ENCODE data around the gene ZWINT. TPM values are rescaled to one million over a fixed set of nuclear protein-coding genes. Genes with fewer than 3 reads are reported as not detected.

Gene ZWINT
- total RNA-seq, 1 experiment from 2014 or later: 111 TPM

DNA sequence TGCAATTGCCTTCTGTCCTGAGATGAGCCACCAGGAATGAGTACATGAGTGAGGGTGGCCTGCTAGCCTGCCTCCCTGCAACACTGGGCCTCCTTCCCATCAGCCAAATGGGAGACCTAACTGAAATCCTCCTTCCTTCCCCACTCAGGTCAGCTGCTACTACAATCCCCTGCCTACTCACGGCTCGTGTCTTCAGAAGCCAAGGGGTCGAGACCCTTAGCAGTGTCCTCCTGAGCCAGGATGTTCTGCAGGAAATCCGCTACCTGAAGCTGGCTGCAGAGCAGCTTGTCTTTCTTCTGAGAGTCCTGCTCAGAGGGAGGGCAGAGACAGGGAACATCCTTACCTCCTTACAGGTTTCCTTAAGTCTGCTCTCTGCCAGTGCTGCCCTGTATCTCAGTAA is 1.2 kb downstream of the ZWINT start:
- Mint-ChIP-seq H3K36me3 (ENCODE audit: insufficient read depth, unreplicated experiment) (peaks cover 29% of the 10 kb centered on the region), H3K27me3 (ENCODE audit: unreplicated experiment) (no peaks in the 10 kb centered on the region), H3K4me1 (ENCODE audit: low read depth, unreplicated experiment) (peaks cover 33% of the 10 kb centered on the region), H3K4me3 (ENCODE audit: low read depth, unreplicated experiment) (peak overlapping the region; percentile 84), H3K9me3 (ENCODE audit: low read depth, unreplicated experiment) (no peaks in the 10 kb centered on the region), H3K27ac (ENCODE audit: unreplicated experiment) (no peak overlapping the region)
- CTCF ChIA-PET: no interaction called here
- BruUV-seq (replicated peaks): no TSS peak
- DNase-seq: no peak
- TF ChIP-seq, protein P1, sequence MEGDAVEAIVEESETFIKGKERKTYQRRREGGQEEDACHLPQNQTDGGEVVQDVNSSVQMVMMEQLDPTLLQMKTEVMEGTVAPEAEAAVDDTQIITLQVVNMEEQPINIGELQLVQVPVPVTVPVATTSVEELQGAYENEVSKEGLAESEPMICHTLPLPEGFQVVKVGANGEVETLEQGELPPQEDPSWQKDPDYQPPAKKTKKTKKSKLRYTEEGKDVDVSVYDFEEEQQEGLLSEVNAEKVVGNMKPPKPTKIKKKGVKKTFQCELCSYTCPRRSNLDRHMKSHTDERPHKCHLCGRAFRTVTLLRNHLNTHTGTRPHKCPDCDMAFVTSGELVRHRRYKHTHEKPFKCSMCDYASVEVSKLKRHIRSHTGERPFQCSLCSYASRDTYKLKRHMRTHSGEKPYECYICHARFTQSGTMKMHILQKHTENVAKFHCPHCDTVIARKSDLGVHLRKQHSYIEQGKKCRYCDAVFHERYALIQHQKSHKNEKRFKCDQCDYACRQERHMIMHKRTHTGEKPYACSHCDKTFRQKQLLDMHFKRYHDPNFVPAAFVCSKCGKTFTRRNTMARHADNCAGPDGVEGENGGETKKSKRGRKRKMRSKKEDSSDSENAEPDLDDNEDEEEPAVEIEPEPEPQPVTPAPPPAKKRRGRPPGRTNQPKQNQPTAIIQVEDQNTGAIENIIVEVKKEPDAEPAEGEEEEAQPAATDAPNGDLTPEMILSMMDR (IDR thresholded peaks at IDR 0.05; ENCODE audit: unreplicated experiment): no peak
- intact Hi-C loops (cut with micrococcal nuclease; ENCODE audit: unreplicated experiment): no loop called here

DNA sequence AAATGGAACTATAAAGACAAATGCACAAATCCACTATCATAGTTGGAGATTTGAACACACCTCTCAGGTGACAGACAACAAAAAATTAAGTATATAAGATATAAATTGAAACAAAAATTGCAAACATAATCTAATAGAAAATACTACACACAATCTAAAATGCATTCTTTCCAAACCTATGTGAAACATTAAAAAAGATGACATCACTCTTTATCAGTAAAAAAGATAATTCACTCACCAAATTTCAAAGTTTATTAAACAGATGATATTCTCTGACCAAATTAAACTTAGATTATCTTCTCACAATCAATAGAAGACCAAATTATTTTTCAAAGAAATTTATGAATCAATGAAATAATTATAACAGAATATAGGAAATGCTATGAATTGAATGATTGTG is 4.0 kb downstream of the ZWINT start:
- no peak overlapping the region for H3K4me3 Mint-ChIP-seq (ENCODE audit: low read depth, unreplicated experiment)
- CTCF ChIA-PET: no interaction called here
- peaks cover 29% of the 10 kb centered on the region for H3K36me3 Mint-ChIP-seq (ENCODE audit: insufficient read depth, unreplicated experiment)
- intact Hi-C loops (cut with micrococcal nuclease; ENCODE audit: unreplicated experiment): no loop called here
- DNase-seq: no peak
- H3K4me1 Mint-ChIP-seq (ENCODE audit: low read depth, unreplicated experiment): peaks cover 33% of the 10 kb centered on the region
- no peaks in the 10 kb centered on the region for H3K9me3 Mint-ChIP-seq (ENCODE audit: low read depth, unreplicated experiment)
- no peaks in the 10 kb centered on the region for H3K27me3 Mint-ChIP-seq (ENCODE audit: unreplicated experiment)
- no peak overlapping the region for H3K27ac Mint-ChIP-seq (ENCODE audit: unreplicated experiment)
- no TSS peak for BruUV-seq (replicated peaks)
- TF ChIP-seq, protein P1 (IDR thresholded peaks at IDR 0.05; ENCODE audit: unreplicated experiment): no peak

DNA sequence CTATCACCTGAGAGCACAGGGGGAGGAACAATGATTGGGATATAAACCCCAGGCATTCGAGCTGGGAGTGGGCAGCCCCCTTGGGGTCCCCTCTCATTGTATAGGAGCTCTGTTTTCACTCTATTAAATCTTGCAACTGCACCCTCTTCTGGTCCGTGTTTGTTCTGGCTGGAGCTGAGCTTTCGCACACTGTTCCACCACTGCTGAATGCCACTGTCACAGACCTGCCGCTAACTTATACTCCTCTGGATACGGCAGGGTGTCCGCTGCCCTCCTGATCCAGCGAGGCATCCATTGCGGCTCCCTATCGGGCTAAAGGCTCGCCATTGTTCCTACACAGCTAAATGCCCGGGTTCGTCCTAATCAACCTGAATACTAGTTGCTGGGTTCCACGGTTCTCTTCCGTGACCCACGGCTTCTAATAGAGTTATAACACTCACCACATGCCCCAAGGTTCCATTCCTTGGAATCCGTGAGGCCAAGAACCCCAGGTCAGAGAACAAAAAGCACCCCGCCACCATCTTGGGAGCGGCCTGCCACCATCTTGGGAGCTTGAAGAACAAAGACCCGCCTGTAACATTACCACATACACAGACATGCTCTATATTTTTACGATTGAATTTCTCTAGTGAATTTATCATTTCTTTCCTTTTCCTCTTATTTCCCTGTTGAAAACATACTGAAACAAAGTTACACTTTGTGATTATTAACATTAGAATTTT is 9.0 kb downstream of the ZWINT start:
- CTCF ChIA-PET: interaction anchor here (0.5 kb wide), 1 partner anchor 12 kb away, joined by 3 read pairs; no protein-coding TSS in a partner anchor
- intact Hi-C loops (cut with micrococcal nuclease; ENCODE audit: unreplicated experiment): no loop called here
- Mint-ChIP-seq H3K27ac (ENCODE audit: unreplicated experiment) (no peak overlapping the region), H3K36me3 (ENCODE audit: insufficient read depth, unreplicated experiment) (peaks cover 5% of the 10 kb centered on the region), H3K4me3 (ENCODE audit: low read depth, unreplicated experiment) (no peak overlapping the region), H3K9me3 (ENCODE audit: low read depth, unreplicated experiment) (no peaks in the 10 kb centered on the region), H3K27me3 (ENCODE audit: unreplicated experiment) (no peaks in the 10 kb centered on the region), H3K4me1 (ENCODE audit: low read depth, unreplicated experiment) (peaks cover 4% of the 10 kb centered on the region)
- no TSS peak for BruUV-seq (replicated peaks)
- TF ChIP-seq, protein P1 (IDR thresholded peaks at IDR 0.05; ENCODE audit: unreplicated experiment): no peak
- no peak for DNase-seq

DNA sequence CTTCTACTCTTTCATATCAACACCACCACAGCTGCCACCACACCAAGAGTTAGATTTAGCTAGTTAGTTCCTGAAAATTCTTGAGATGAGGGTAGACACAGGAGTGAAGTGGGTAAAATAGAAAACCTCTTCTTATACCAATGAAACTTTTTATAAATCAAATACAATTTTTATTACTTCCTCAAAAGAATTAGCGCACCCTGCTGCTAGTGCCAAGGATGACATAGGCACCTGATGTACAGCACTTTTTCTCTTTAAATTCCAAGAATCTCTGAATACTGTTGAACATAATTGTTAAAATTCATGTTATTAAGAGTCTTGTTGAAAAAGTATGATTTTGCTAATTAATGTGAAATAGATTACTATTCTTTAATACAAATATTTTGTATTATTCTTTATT is 11.4 kb downstream of the ZWINT start:
- CTCF ChIA-PET: interaction anchor here (0.5 kb wide), 1 partner anchor 1313 kb away, joined by 3 read pairs; no protein-coding TSS in a partner anchor
- Mint-ChIP-seq H3K36me3 (ENCODE audit: insufficient read depth, unreplicated experiment) (no peaks in the 10 kb centered on the region), H3K27me3 (ENCODE audit: unreplicated experiment) (no peaks in the 10 kb centered on the region), H3K27ac (ENCODE audit: unreplicated experiment) (no peak overlapping the region), H3K4me3 (ENCODE audit: low read depth, unreplicated experiment) (no peak overlapping the region), H3K4me1 (ENCODE audit: low read depth, unreplicated experiment) (peaks cover 9% of the 10 kb centered on the region), H3K9me3 (ENCODE audit: low read depth, unreplicated experiment) (no peaks in the 10 kb centered on the region)
- no TSS peak for BruUV-seq (replicated peaks)
- intact Hi-C loops (cut with micrococcal nuclease; ENCODE audit: unreplicated experiment): no loop called here
- TF ChIP-seq, protein P1 (IDR thresholded peaks at IDR 0.05; ENCODE audit: unreplicated experiment): no peak
- DNase-seq: no peak

All from Calu3 (cell line).